CD4-positive, alpha-beta memory T cell (primary cell): ENCODE measurements around the gene BLACAT1. TPM values are rescaled to one million over a fixed set of nuclear protein-coding genes. Genes with fewer than 3 reads are reported as not detected.

ENCODE experiments used
- CTCF ChIA-PET: fragments of 350-600 bp; sonication (Branson Sonifier 250); formaldehyde crosslinking; loops from one replicate; lab custom pipeline; 2021; ENCODE audit warnings: inconsistent platforms; ENCODE audit not compliant: partially characterized antibody; lab: Charles Lee
- POLR2A ChIA-PET: fragments of 350-600 bp; sonication (Branson Sonifier 250); formaldehyde crosslinking; loops from one replicate; lab custom pipeline; 2021; ENCODE audit not compliant: partially characterized antibody; lab: Charles Lee
- DNase-seq, 5 donors: peaks; one replicate each; pipeline versions ENCODE4 v3.0.0 to v3.0.0-alpha.2; 2020 to 2022; ENCODE audit warnings: mixed read lengths in 1 of 5
- H3K27ac ChIP-seq: one replicate; pipeline ENCODE4 v1.7.0; 2013; ENCODE audit warnings: low read depth, low read length
- H3K27me3 ChIP-seq: 2 replicates; pipeline ENCODE4 v1.7.0; 2013; ENCODE audit warnings: mild to moderate bottlenecking, low read length, moderate library complexity; ENCODE audit not compliant: insufficient read depth
- H3K36me3 ChIP-seq: 2 replicates; pipeline ENCODE4 v1.7.0; 2013; ENCODE audit warnings: mild to moderate bottlenecking, low read length, moderate library complexity; ENCODE audit not compliant: insufficient read depth
- H3K4me1 ChIP-seq: 2 replicates; pipeline ENCODE4 v1.7.0; 2013; ENCODE audit warnings: mild to moderate bottlenecking, low read length, moderate library complexity; ENCODE audit not compliant: insufficient read depth
- H3K4me3 ChIP-seq, 2 donors: one replicate each; pipeline ENCODE4 v1.7.0; 2013; ENCODE audit warnings: low read length in 2 of 2, mild to moderate bottlenecking in 1 of 2
- H3K9me3 ChIP-seq, 2 donors: one replicate each; pipeline ENCODE4 v1.7.0; 2013; ENCODE audit warnings: low read length in 2 of 2, control low read depth in 1 of 2; ENCODE audit not compliant: control insufficient read depth in 1 of 2
- H3K27ac Mint-ChIP-seq, 7 donors: one replicate each; pipeline ENCODE4 v1.8.0; 2020 to 2021; ENCODE audit warnings: mixed read lengths in 7 of 7, mild to moderate bottlenecking in 6 of 7, inconsistent platforms in 3 of 7, moderate library complexity in 3 of 7
- H3K27me3 Mint-ChIP-seq, 2 donors: one replicate each; pipeline ENCODE4 v1.8.0; 2020 to 2021; ENCODE audit warnings: mixed read lengths in 2 of 2
- H3K36me3 Mint-ChIP-seq, 2 donors: one replicate each; pipeline ENCODE4 v1.8.0; 2020 to 2021; ENCODE audit warnings: mixed read lengths in 2 of 2, inconsistent platforms in 1 of 2, mild to moderate bottlenecking in 1 of 2
- H3K4me1 Mint-ChIP-seq, 4 donors: one replicate each; pipeline ENCODE4 v1.8.0; 2020 to 2021; ENCODE audit warnings: mixed read lengths in 4 of 4, mild to moderate bottlenecking in 1 of 4
- H3K4me3 Mint-ChIP-seq, 8 donors: one replicate each; pipeline ENCODE4 v1.8.0; 2020 to 2021; ENCODE audit warnings: mixed read lengths in 8 of 8, mild to moderate bottlenecking in 7 of 8, moderate library complexity in 6 of 8, inconsistent platforms in 3 of 8
- H3K9me3 Mint-ChIP-seq, 8 donors: one replicate each; pipeline ENCODE4 v1.8.0; 2020 to 2021; ENCODE audit warnings: mixed read lengths in 8 of 8, mild to moderate bottlenecking in 5 of 8, inconsistent platforms in 3 of 8, moderate library complexity in 1 of 8
- intact Hi-C: fragments of 100-400 bp; cut with micrococcal nuclease; formaldehyde crosslinking; loops from one replicate; pipeline ENCODE4 v1.15.1; 2023
- polyA plus RNA-seq, 2 donors: library from polyadenylated mRNA; unstranded; fragments of 300-500 nt; fragmentation: Illumina TruSeq; gene quantifications; one replicate each; pipeline ENCODE4 v1.2.3, GENCODE V29; 2021
- total RNA-seq, 2 experiments: library from RNA; stranded (reverse); gene quantifications; one replicate each; pipeline ENCODE4 v1.2.3, GENCODE V29; 2021

The BLACAT1 gene
- total and polyA plus RNA-seq, 4 experiments from 2014 or later, result 0.42 to 0.44 TPM; not detected in 2

- intact Hi-C loops, result no loop called here
- Mint-ChIP-seq H3K4me1 (peaks cover 6 to 20% (median 16%) of the 10 kb centered on the region in 4 donors), H3K4me3 (no peak overlapping the region), H3K36me3 (no peaks in the 10 kb centered on the region), H3K27ac (no peak overlapping the region), H3K27me3 (peaks cover 30 to 53% of the 10 kb centered on the region in 2 donors), H3K9me3 (peaks cover 0 to 2% (median 0%) of the 10 kb centered on the region in 8 donors)
- H3K36me3 ChIP-seq, result no peaks in the 10 kb centered on the region
- H3K4me3 ChIP-seq, result no peak overlapping the region
- ChIA-PET CTCF (no interaction called here), POLR2A (no interaction called here)
- H3K27me3 ChIP-seq, result peaks cover 38% of the 10 kb centered on the region
- peaks cover 22% of the 10 kb centered on the region for H3K4me1 ChIP-seq
- no peak overlapping the region for H3K27ac ChIP-seq
- no peaks in the 10 kb centered on the region for H3K9me3 ChIP-seq
- DNase-seq, result no peak
Measured at GRCh38 chr1:205451759-205452164, 4.1 kb downstream of the BLACAT1 start.

- Mint-ChIP-seq H3K36me3 (no peaks in the 10 kb centered on the region), H3K27me3 (peaks cover 27 to 49% of the 10 kb centered on the region in 2 donors), H3K4me3 (no peak overlapping the region), H3K9me3 (peaks cover 0 to 2% (median 0%) of the 10 kb centered on the region in 8 donors), H3K4me1 (peaks cover 5 to 15% (median 12%) of the 10 kb centered on the region in 4 donors), H3K27ac (no peak overlapping the region)
- ChIA-PET CTCF (no interaction called here), POLR2A (no interaction called here)
- Histone ChIP-seq H3K27ac (no peak overlapping the region), H3K9me3 (no peaks in the 10 kb centered on the region), H3K4me1 (peaks cover 17% of the 10 kb centered on the region), H3K36me3 (no peaks in the 10 kb centered on the region), H3K27me3 (peaks cover 38% of the 10 kb centered on the region), H3K4me3 (no peak overlapping the region)
- no peak for DNase-seq
- intact Hi-C loops, result no loop called here
Measured at GRCh38 chr1:205451202-205451601, 4.6 kb downstream of the BLACAT1 start.

- Histone ChIP-seq H3K4me1 (peaks cover 9% of the 10 kb centered on the region), H3K4me3 (no peak overlapping the region), H3K27ac (no peak overlapping the region), H3K27me3 (peaks cover 30% of the 10 kb centered on the region), H3K9me3 (no peaks in the 10 kb centered on the region), H3K36me3 (no peaks in the 10 kb centered on the region)
- ChIA-PET CTCF (no interaction called here), POLR2A (interaction anchor here (0.9 kb wide), 1 partner anchor 9 kb away, joined by 3 read pairs; no protein-coding TSS in a partner anchor)
- Mint-ChIP-seq H3K4me3 (no peak overlapping the region), H3K27me3 (peaks cover 21 to 45% of the 10 kb centered on the region in 2 donors), H3K27ac (no peak overlapping the region), H3K4me1 (peaks cover 2 to 8% (median 6%) of the 10 kb centered on the region in 4 donors), H3K36me3 (no peaks in the 10 kb centered on the region), H3K9me3 (peaks cover 0 to 2% (median 0%) of the 10 kb centered on the region in 8 donors)
- DNase-seq, result no peak
- intact Hi-C loops, result no loop called here
Measured at GRCh38 chr1:205450448-205450847, 5.4 kb downstream of the BLACAT1 start.

GRCh38 chr1:205449750-205450443 is 5.9 kb downstream of the BLACAT1 start:
- ChIA-PET CTCF (no interaction called here), POLR2A (interaction anchor here (0.9 kb wide), 1 partner anchor 9 kb away, joined by 3 read pairs; no protein-coding TSS in a partner anchor)
- Histone ChIP-seq H3K27ac (no peak overlapping the region), H3K4me3 (no peak overlapping the region), H3K4me1 (peaks cover 3% of the 10 kb centered on the region), H3K27me3 (peaks cover 25% of the 10 kb centered on the region), H3K36me3 (no peaks in the 10 kb centered on the region), H3K9me3 (no peaks in the 10 kb centered on the region)
- peaks cover 2 to 6% (median 3%) of the 10 kb centered on the region in 4 donors for H3K4me1 Mint-ChIP-seq
- DNase-seq, result no peak
- no peak overlapping the region for H3K4me3 Mint-ChIP-seq
- peaks cover 0 to 2% (median 0%) of the 10 kb centered on the region in 8 donors for H3K9me3 Mint-ChIP-seq
- no peaks in the 10 kb centered on the region for H3K36me3 Mint-ChIP-seq
- H3K27me3 Mint-ChIP-seq, result peaks cover 21 to 45% of the 10 kb centered on the region in 2 donors
- intact Hi-C loops, result no loop called here
- H3K27ac Mint-ChIP-seq, result peak overlapping the region in 1 of 7 donors; percentile 27

- no peak overlapping the region for H3K27ac Mint-ChIP-seq
- H3K27ac ChIP-seq, result no peak overlapping the region
- H3K4me3 ChIP-seq, result no peak overlapping the region
- ChIA-PET CTCF (no interaction called here), POLR2A (interaction anchor here (0.9 kb wide), 1 partner anchor 8 kb away, joined by 3 read pairs; no protein-coding TSS in a partner anchor)
- intact Hi-C loops, result no loop called here
- H3K4me1 Mint-ChIP-seq, result peaks cover 0 to 1% (median 0%) of the 10 kb centered on the region in 4 donors
- H3K9me3 Mint-ChIP-seq, result no peaks in the 10 kb centered on the region
- no peak overlapping the region for H3K4me3 Mint-ChIP-seq
- no peaks in the 10 kb centered on the region for H3K36me3 Mint-ChIP-seq
- H3K9me3 ChIP-seq, result no peaks in the 10 kb centered on the region
- H3K27me3 ChIP-seq, result peaks cover 19% of the 10 kb centered on the region
- no peak for DNase-seq
- peaks cover 16 to 40% of the 10 kb centered on the region in 2 donors for H3K27me3 Mint-ChIP-seq
- H3K36me3 ChIP-seq, result no peaks in the 10 kb centered on the region
- H3K4me1 ChIP-seq, result peaks cover 3% of the 10 kb centered on the region
Measured at GRCh38 chr1:205449254-205449749, 6.5 kb downstream of the BLACAT1 start.

GRCh38 chr1:205448540-205449253 is 7.1 kb downstream of the BLACAT1 start:
- Histone ChIP-seq H3K9me3 (no peaks in the 10 kb centered on the region), H3K27me3 (peaks cover 13% of the 10 kb centered on the region), H3K36me3 (no peaks in the 10 kb centered on the region), H3K4me3 (no peak overlapping the region), H3K4me1 (peaks cover 3% of the 10 kb centered on the region), H3K27ac (no peak overlapping the region)
- no peak for DNase-seq
- Mint-ChIP-seq H3K4me1 (peaks cover 0 to 1% (median 0%) of the 10 kb centered on the region in 4 donors), H3K36me3 (no peaks in the 10 kb centered on the region), H3K4me3 (no peak overlapping the region), H3K9me3 (no peaks in the 10 kb centered on the region), H3K27ac (no peak overlapping the region), H3K27me3 (peaks cover 16 to 36% of the 10 kb centered on the region in 2 donors)
- ChIA-PET POLR2A (no interaction called here), CTCF (no interaction called here)
- intact Hi-C loops, result no loop called here
